Measurements from ENCODE around the gene SPRY1. TPM values are rescaled to one million over a fixed set of nuclear protein-coding genes. Genes with fewer than 3 reads are reported as not detected.

The SPRY1 gene
- total and polyA plus RNA-seq, 2 experiments from 2014 or later = 1.3 to 3.9 TPM

DNA sequence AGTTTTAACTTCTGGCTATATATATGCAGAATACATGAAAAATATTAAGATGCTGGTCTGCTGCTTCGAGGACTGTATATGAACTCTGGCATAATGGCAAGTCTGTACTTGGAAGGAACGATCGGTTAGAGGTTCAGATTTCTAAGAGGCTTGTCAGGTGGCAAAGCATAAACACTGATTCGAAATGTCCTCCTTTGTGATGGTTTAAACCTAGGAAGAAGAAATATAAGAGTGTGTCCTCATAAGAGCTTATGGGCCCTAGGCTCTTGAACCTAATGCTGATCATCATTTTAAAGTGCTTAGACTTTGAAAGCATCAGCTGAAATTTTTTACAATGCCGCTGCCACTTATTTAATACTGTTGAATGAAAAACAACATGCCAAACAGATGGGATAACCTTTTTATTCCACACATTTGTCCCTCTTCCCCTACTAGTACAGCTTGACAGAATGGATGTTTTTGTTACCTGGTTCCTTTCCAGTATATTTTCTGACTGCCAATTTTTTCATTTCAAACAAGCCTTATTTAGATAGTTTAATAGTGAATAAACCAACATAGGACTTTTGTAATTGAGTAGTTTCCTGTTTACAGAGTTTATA lies 8.8 kb downstream of the SPRY1 start:
- Histone ChIP-seq H4K20me1 (ENCODE audit: insufficient read depth) (no peaks in the 10 kb centered on the region), H3K4me1 (ENCODE audit: insufficient read depth) (peaks cover 15% of the 10 kb centered on the region), H3K79me2 (ENCODE audit: insufficient read depth) (no peaks in the 10 kb centered on the region), H3K4me2 (ENCODE audit: unreplicated experiment) (no peak overlapping the region), H3K36me3 (ENCODE audit: low read depth) (no peaks in the 10 kb centered on the region), H2AFZ (no peak overlapping the region), H3K27ac (no peak overlapping the region), H3K9ac (no peak overlapping the region), H3K9me2 (ENCODE audit: insufficient read depth) (no peaks in the 10 kb centered on the region), H3F3A (ENCODE audit: insufficient read depth) (peaks cover 4% of the 10 kb centered on the region; the same call in 1 of the 2 replicates), H3K4me3 (no peak overlapping the region), H3K9me3 (ENCODE audit: low read depth) (no peaks in the 10 kb centered on the region), H3K27me3 (replicated peaks; ENCODE audit: insufficient read depth) (no peaks in the 10 kb centered on the region)
- in situ Hi-C loops (cut with MboI) = no loop called here
- 50 to 51% methylated on average over 5 of the region's 5 CpGs for WGBS, 2 experiments (ENCODE audit: low coverage in 1 of 2, low lambda C conversion rate in 2 of 2, missing lambda C conversion rate in 2 of 2)
- TF ChIP-seq EZH2phosphoT487 (IDR thresholded peaks at IDR 0.05; ENCODE audit: insufficient read depth, low read depth) = no peak
- TF ChIP-seq EZH2 (IDR thresholded peaks at IDR 0.05; ENCODE audit: insufficient read depth, poor library complexity, severe bottlenecking) = no peak
- DNase-seq = no peak

DNA sequence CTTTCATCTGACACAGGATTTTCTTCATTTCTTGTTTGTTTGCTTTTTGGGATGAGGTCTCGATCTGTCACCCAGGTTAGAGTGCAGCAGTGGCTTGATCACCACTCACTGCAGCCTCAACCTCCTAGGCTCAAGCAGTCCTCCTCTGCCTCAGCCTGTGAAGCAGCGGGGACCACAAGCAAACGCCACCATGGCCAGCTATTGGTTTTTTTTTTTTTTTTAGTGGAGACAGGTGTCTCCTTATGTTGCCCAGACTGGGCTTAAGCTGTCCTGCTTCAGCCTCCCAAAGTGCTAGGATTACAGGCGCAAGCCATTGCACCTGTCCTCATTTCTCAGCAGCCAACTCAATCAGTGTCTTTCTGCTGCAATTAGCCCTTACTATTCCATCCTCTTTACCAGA lies 10.3 kb downstream of the SPRY1 start:
- H3K9ac ChIP-seq = no peak overlapping the region
- H4K20me1 ChIP-seq (ENCODE audit: insufficient read depth) = no peaks in the 10 kb centered on the region
- WGBS, 2 experiments (ENCODE audit: low coverage in 1 of 2, low lambda C conversion rate in 2 of 2, missing lambda C conversion rate in 2 of 2) = 93 to 94% methylated on average over 4 of the region's 4 CpGs
- no peaks in the 10 kb centered on the region for H3K36me3 ChIP-seq (ENCODE audit: low read depth)
- H3K4me3 ChIP-seq = no peak overlapping the region
- peaks cover 11% of the 10 kb centered on the region for H3K4me1 ChIP-seq (ENCODE audit: insufficient read depth)
- no peak overlapping the region for H2AFZ ChIP-seq
- no peak for DNase-seq
- no peak overlapping the region for H3K27ac ChIP-seq
- TF ChIP-seq EZH2phosphoT487 (IDR thresholded peaks at IDR 0.05; ENCODE audit: insufficient read depth, low read depth) (no peak), EZH2 (IDR thresholded peaks at IDR 0.05; ENCODE audit: insufficient read depth, poor library complexity, severe bottlenecking) (no peak)
- in situ Hi-C loops (cut with MboI) = no loop called here
- no peaks in the 10 kb centered on the region for H3K9me3 ChIP-seq (ENCODE audit: low read depth)
- H3F3A ChIP-seq (ENCODE audit: insufficient read depth) = no peaks in the 10 kb centered on the region; the same call in 1 of the 2 replicates
- H3K79me2 ChIP-seq (ENCODE audit: insufficient read depth) = no peaks in the 10 kb centered on the region
- no peaks in the 10 kb centered on the region for H3K9me2 ChIP-seq (ENCODE audit: insufficient read depth)
- no peak overlapping the region for H3K4me2 ChIP-seq (ENCODE audit: unreplicated experiment)
- H3K27me3 ChIP-seq (replicated peaks; ENCODE audit: insufficient read depth) = no peaks in the 10 kb centered on the region

DNA sequence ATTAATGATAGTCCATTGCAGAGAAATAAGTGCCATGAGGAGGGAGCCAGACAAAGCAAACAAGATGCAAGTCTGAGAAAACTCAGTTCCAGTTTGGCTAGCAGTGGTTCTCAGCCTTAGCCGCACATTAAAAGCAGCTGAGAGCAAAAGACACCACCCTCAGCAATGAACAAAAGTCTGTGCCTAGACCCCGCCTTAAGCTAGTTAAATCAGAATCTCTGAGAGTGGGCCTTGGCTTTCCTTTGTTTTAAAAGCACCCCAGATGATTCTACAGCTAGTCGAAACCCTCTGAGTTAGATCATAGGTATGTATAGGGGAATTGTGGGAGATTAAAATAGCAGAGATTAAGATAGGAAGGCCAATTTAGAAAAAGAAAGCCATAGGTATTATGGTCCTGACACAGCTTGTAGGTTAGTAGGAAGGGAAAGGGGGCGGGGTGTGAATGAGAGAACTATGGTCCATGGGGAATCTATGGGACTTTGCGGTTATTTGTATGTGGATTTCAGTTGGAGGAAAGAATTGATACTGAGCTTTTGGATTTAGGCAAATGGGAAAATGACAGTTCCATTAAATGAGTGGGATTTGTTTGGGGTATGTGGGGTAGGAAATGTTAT lies 12.0 kb downstream of the SPRY1 start:
- no peaks in the 10 kb centered on the region for H4K20me1 ChIP-seq (ENCODE audit: insufficient read depth)
- no peaks in the 10 kb centered on the region for H3K27me3 ChIP-seq (replicated peaks; ENCODE audit: insufficient read depth)
- WGBS, 2 experiments (ENCODE audit: low coverage in 1 of 2, low lambda C conversion rate in 2 of 2, missing lambda C conversion rate in 2 of 2) = 65 to 67% methylated on average over 5 of the region's 5 CpGs
- no peaks in the 10 kb centered on the region for H3K9me3 ChIP-seq (ENCODE audit: low read depth)
- no peaks in the 10 kb centered on the region for H3K79me2 ChIP-seq (ENCODE audit: insufficient read depth)
- peaks cover 24% of the 10 kb centered on the region for H3K4me1 ChIP-seq (ENCODE audit: insufficient read depth)
- H3F3A ChIP-seq (ENCODE audit: insufficient read depth) = peaks cover 11% of the 10 kb centered on the region
- no peak overlapping the region for H3K9ac ChIP-seq
- H3K27ac ChIP-seq = no peak overlapping the region
- no peak overlapping the region for H3K4me2 ChIP-seq (ENCODE audit: unreplicated experiment)
- TF ChIP-seq EZH2phosphoT487 (IDR thresholded peaks at IDR 0.05; ENCODE audit: insufficient read depth, low read depth) = no peak
- no peak for TF ChIP-seq EZH2 (IDR thresholded peaks at IDR 0.05; ENCODE audit: insufficient read depth, poor library complexity, severe bottlenecking)
- no peaks in the 10 kb centered on the region for H3K36me3 ChIP-seq (ENCODE audit: low read depth)
- H3K9me2 ChIP-seq (ENCODE audit: insufficient read depth) = no peaks in the 10 kb centered on the region
- no peak for DNase-seq
- H2AFZ ChIP-seq = 0 out of 2 replicates have a peak overlapping the region, but pooled peaks have one; percentile 45
- in situ Hi-C loops (cut with MboI) = no loop called here
- H3K4me3 ChIP-seq = no peak overlapping the region

DNA sequence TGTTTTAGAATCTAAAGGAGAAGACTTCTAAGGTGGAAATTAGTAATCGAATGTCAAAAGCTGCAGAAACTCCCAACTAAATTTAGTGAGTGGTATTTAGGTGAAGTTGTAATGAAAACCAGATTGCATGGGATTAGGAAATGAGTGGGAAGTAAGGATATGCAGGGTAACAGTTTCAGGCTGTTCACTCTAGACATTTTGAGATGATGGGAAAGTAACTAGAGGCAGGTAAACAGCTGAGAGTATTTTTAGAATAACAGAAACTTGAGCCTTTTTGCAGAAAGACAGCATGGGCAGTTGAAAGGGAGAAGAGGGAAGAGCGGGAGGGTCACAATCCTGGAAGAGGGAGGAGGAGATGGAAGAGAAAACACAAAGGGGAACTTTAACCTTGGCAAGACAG lies 12.7 kb downstream of the SPRY1 start:
- Histone ChIP-seq H3K36me3 (ENCODE audit: low read depth) (no peaks in the 10 kb centered on the region), H3K4me3 (no peak overlapping the region), H3K27me3 (replicated peaks; ENCODE audit: insufficient read depth) (no peaks in the 10 kb centered on the region), H3K4me1 (ENCODE audit: insufficient read depth) (peaks cover 24% of the 10 kb centered on the region), H3K9me3 (ENCODE audit: low read depth) (no peaks in the 10 kb centered on the region), H3K9ac (no peak overlapping the region), H3K9me2 (ENCODE audit: insufficient read depth) (no peaks in the 10 kb centered on the region), H2AFZ (no peak overlapping the region), H3K27ac (no peak overlapping the region), H3K4me2 (ENCODE audit: unreplicated experiment) (no peak overlapping the region), H3F3A (ENCODE audit: insufficient read depth) (peaks cover 11% of the 10 kb centered on the region), H3K79me2 (ENCODE audit: insufficient read depth) (no peaks in the 10 kb centered on the region), H4K20me1 (ENCODE audit: insufficient read depth) (no peaks in the 10 kb centered on the region)
- WGBS, 2 experiments (ENCODE audit: low coverage in 1 of 2, low lambda C conversion rate in 2 of 2, missing lambda C conversion rate in 2 of 2) = 74 to 75% methylated on average over 2 of the region's 2 CpGs
- no peak for DNase-seq
- no peak for TF ChIP-seq EZH2phosphoT487 (IDR thresholded peaks at IDR 0.05; ENCODE audit: insufficient read depth, low read depth)
- TF ChIP-seq EZH2 (IDR thresholded peaks at IDR 0.05; ENCODE audit: insufficient read depth, poor library complexity, severe bottlenecking) = no peak
- in situ Hi-C loops (cut with MboI) = no loop called here

Measured in GM23248 (cell line).